Measurements from ENCODE around the gene RPL6. TPM values are rescaled to one million over a fixed set of nuclear protein-coding genes. Genes with fewer than 3 reads are reported as not detected.
A peak's percentile ranks its signal among the peaks of the same experiment; 100 is the strongest.
"Not testable (repeated sequence)": the region's sequence is repeated elsewhere in the genome, so short reads cannot be mapped to it uniquely, and the experiment has no call there.

Gene RPL6
- polyA plus RNA-seq, 1 experiment = 1,566 TPM

DNA sequence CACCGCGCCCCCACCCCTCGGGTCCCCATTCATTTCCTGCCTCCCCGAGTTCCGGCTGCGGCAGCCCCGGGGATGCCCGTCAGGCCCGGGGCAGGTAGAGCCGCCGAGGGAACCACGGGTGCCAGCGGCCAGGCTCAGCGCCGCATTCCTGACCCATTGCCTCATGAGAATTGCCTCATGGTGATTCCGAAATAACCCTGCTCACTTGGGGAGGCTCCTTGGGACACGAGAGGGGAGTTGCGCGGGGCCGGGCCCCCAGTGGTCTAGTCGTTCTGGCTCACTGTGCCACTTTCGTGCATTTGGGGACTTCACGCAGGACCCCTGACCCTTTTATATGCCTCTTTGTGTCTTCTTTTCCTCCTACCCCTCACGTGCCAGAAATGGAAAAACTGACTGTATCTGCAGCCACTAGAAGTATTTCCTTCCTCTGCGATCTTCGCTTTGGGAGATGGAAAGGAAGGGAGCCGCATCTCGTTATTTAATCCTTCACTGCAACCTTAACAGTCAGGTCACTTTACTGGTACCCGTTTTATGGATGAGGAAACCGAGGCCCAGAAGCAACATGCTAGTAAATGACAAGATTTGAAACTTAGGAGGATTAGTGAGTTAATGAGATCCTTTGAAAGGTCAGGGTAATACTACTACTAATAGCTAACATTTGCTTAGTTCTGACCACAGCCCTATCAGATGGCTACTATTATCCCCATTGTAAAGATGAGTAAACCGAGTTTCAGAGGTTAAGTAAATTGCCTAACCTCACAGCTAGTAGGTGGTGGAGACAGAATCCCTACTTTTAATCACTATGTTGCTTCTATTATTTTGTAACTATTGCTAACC lies 10.1 kb upstream of the RPL6 start:
- Histone ChIP-seq H3K27me3 (ENCODE audit: control insufficient read depth, insufficient read depth, low read length) (no peaks in the 10 kb centered on the region), H3K4me3 (ENCODE audit: low read depth, low read length) (peak overlapping the region; percentile 94), H3K36me3 (ENCODE audit: control insufficient read depth, insufficient read depth, low read length) (no peaks in the 10 kb centered on the region)
- no peak for DNase-seq (ENCODE audit: low read depth)
- TF ChIP-seq, protein P1, sequence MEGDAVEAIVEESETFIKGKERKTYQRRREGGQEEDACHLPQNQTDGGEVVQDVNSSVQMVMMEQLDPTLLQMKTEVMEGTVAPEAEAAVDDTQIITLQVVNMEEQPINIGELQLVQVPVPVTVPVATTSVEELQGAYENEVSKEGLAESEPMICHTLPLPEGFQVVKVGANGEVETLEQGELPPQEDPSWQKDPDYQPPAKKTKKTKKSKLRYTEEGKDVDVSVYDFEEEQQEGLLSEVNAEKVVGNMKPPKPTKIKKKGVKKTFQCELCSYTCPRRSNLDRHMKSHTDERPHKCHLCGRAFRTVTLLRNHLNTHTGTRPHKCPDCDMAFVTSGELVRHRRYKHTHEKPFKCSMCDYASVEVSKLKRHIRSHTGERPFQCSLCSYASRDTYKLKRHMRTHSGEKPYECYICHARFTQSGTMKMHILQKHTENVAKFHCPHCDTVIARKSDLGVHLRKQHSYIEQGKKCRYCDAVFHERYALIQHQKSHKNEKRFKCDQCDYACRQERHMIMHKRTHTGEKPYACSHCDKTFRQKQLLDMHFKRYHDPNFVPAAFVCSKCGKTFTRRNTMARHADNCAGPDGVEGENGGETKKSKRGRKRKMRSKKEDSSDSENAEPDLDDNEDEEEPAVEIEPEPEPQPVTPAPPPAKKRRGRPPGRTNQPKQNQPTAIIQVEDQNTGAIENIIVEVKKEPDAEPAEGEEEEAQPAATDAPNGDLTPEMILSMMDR (IDR thresholded peaks at IDR 0.05; ENCODE audit: insufficient read depth, low read depth, low read length) = no peak; the same call in 1 of the 2 replicates
- POLR2A ChIA-PET = no interaction called here
- CTCF ChIA-PET = no interaction called here

DNA sequence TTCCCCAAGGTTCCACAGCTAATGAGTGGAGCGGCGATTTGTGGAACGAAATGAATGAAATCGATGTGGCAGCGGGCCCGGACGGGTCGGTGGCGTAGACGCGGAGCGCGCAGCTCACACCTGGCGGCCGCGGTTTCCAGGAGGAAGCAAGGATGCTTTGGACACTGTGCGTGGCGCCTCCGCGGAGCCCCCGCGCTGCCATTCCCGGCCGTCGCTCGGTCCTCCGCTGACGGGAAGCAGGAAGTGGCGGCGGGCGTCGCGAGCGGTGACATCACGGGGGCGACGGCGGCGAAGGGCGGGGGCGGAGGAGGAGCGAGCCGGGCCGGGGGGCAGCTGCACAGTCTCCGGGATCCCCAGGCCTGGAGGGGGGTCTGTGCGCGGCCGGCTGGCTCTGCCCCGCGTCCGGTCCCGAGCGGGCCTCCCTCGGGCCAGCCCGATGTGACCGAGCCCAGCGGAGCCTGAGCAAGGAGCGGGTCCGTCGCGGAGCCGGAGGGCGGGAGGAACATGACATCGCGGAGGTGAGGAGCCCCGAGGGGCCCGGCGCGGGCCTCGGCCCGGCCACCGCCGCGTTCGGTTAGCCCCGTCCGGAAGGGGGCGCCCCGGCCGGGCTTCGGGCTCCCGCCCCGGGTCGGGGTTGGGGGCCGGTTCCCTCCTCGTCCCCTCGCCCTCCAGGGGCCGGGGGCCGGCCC lies 9.3 kb upstream of the RPL6 start, which contains the start of gene PTPN11:
TSS of gene PTPN11 (plus strand) at position 340 of the 689 bp plus-strand sequence. CDS start at position 505, 165 bp downstream.
- ChIA-PET POLR2A (no interaction called here), CTCF (no interaction called here)
- no peaks in the 10 kb centered on the region for H3K36me3 ChIP-seq (ENCODE audit: control insufficient read depth, insufficient read depth, low read length)
- peak within 1 kb of the TSS; percentile 94 for H3K4me3 ChIP-seq (ENCODE audit: low read depth, low read length)
- H3K27me3 ChIP-seq (ENCODE audit: control insufficient read depth, insufficient read depth, low read length) = no peaks in the 10 kb centered on the region
- DNase-seq (ENCODE audit: low read depth) = no peak
- TF ChIP-seq, protein P1 (IDR thresholded peaks at IDR 0.05; ENCODE audit: insufficient read depth, low read depth, low read length) = peak; percentile 15; the same call in 1 of the 2 replicates

DNA sequence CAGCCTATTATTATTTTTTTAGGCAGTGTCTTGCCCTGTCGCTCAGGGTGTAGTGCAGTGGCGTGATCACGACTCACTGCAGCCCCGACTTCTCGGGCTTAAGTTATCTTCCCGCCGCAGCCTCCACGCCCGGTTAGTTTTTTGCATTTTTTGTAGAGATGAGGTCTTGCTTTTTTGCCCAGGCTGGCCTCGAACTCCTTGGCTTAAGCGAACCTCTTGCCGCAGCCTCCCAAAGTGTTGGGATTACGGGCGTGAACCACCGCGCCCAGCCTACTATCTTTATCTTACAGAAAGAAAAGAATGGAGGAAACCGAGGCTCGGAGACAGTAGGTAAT lies 8.8 kb upstream of the RPL6 start:
- ChIA-PET CTCF (no interaction called here), POLR2A (no interaction called here)
- DNase-seq (ENCODE audit: low read depth) = no peak

DNA sequence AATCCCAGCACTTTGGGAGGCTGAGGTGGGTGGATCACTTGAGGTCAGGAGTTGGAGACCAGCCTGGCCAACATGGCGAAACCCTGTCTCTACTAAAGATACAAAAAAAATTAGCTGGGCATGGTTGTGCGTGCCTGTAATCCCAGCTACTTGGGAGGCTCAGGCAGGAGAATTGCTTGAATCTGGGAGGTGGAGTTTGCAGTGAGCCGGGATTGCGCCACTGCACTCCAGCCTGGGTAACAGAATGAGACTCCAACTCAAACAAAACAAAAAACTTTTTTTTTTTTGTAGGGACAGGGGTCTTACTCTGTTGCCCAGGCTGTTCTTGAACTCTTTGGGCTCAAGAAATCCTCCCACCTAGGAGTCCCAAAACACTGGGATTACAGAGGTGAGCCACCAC lies 6.1 kb upstream of the RPL6 start:
- H3K4me3 ChIP-seq (ENCODE audit: low read depth, low read length); DNase-seq (ENCODE audit: low read depth); H3K27me3 ChIP-seq (ENCODE audit: control insufficient read depth, insufficient read depth, low read length); CTCF ChIA-PET; POLR2A ChIA-PET; H3K36me3 ChIP-seq (ENCODE audit: control insufficient read depth, insufficient read depth, low read length): not testable (repeated sequence)

More for the DNA sequence above, 8.8 kb upstream of the RPL6 start:
- H3K4me3 ChIP-seq (ENCODE audit: low read depth, low read length) = peak overlapping the region; percentile 94
- TF ChIP-seq, protein P1 (IDR thresholded peaks at IDR 0.05; ENCODE audit: insufficient read depth, low read depth, low read length) = no peak
- H3K36me3 ChIP-seq (ENCODE audit: control insufficient read depth, insufficient read depth, low read length) = no peaks in the 10 kb centered on the region
- H3K27me3 ChIP-seq (ENCODE audit: control insufficient read depth, insufficient read depth, low read length) = no peaks in the 10 kb centered on the region

DNA sequence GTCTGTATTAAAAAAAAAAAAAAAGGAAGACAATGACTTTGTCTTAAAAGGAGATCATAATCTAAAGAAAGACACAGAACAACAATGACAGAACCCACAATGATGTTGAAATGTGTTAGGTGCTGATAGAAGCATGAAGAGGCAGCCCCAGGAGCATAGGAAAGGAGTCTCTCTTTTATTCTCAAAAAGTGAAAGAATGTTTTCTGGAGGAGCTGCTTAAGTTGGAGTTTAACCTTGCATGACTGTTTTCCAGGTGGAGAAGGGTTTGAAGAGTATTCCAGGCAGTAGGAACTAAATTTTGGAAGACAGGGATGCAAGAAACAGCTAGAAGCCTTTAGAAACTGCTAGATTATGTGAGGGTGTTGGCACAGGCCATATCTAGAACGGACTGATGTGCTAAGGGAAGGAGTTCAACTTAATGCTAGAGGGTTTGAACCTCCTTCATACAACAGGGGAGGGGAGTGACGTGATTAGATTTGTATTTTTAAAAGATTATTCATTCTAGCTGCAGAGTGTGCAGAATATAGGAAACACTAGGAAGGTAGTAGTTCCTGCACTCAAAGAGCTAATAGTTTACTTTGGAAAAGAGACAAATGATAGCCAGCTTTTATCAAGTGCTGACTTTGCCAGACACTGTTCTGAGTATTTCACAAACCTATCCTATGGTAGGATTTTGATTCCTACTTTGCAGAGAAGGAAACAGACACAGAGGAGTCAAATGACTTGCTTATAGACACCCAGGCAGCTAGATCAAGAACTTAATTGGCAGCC lies 4.6 kb upstream of the RPL6 start:
- H3K27me3 ChIP-seq (ENCODE audit: control insufficient read depth, insufficient read depth, low read length) = no peaks in the 10 kb centered on the region
- DNase-seq (ENCODE audit: low read depth) = no peak
- H3K4me3 ChIP-seq (ENCODE audit: low read depth, low read length) = no peak overlapping the region
- CTCF ChIA-PET = interaction anchor here (0.9 to 1.1 kb wide), 2 partner anchors 10 to 216 kb away, joined by 3 to 6 read pairs; no protein-coding TSS in a partner anchor
- TF ChIP-seq, protein P1 (IDR thresholded peaks at IDR 0.05; ENCODE audit: insufficient read depth, low read depth, low read length) = no peak
- H3K36me3 ChIP-seq (ENCODE audit: control insufficient read depth, insufficient read depth, low read length) = no peaks in the 10 kb centered on the region
- POLR2A ChIA-PET = no interaction called here

All from BJ (cell line).